ENCODE data around the gene IGFL3.
"Not testable (repeated sequence)": the region's sequence is repeated elsewhere in the genome, so short reads cannot be mapped to it uniquely, and the experiment has no call there.

IGFL3 gene

DNA sequence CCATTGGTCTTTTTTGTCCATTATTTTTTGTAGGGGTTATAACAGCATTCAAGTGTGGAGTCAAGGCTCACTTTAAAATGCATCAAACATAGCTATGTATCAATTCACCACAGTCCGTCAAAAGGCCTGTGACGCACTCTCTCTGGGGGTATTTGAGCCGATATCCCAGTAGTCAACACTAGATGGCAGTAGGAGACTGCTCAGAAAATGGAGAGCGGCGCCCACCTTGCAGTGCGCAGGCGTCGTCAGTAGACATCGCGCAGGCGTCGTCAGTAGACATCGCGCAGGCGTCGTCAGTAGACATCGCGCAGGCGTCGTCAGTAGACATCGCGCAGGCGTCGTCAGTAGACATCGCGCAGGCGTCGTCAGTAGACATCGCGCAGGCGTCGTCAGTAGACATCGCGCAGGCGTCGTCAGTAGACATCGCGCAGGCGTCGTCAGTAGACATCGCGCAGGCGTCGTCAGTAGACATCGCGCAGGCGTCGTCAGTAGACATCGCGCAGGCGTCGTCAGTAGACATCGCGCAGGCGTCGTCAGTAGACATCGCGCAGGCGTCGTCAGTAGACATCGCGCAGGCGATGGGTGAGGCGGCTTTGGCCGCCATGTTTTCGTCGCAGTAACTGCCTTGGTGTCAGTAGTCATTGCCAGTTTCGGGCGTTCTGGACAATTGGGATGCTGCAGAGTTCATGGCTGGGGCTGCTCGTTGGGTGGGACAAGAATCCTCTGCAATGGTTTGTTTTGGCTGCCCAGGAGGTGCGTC, 45.7 kb downstream of the IGFL3 start:
- peak; percentile 64 to 86 for DNase-seq (ENCODE audit: low read depth in 2 of 2)
- not testable (repeated sequence) for H3K4me3 ChIP-seq (replicated peaks in 1 of 2; ENCODE audit: low read depth in 2 of 2, low read length in 2 of 2)
- TF ChIP-seq, protein P1, sequence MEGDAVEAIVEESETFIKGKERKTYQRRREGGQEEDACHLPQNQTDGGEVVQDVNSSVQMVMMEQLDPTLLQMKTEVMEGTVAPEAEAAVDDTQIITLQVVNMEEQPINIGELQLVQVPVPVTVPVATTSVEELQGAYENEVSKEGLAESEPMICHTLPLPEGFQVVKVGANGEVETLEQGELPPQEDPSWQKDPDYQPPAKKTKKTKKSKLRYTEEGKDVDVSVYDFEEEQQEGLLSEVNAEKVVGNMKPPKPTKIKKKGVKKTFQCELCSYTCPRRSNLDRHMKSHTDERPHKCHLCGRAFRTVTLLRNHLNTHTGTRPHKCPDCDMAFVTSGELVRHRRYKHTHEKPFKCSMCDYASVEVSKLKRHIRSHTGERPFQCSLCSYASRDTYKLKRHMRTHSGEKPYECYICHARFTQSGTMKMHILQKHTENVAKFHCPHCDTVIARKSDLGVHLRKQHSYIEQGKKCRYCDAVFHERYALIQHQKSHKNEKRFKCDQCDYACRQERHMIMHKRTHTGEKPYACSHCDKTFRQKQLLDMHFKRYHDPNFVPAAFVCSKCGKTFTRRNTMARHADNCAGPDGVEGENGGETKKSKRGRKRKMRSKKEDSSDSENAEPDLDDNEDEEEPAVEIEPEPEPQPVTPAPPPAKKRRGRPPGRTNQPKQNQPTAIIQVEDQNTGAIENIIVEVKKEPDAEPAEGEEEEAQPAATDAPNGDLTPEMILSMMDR (IDR thresholded peaks at IDR 0.05; ENCODE audit: low read depth, low read length) = peak; percentile 69

DNA sequence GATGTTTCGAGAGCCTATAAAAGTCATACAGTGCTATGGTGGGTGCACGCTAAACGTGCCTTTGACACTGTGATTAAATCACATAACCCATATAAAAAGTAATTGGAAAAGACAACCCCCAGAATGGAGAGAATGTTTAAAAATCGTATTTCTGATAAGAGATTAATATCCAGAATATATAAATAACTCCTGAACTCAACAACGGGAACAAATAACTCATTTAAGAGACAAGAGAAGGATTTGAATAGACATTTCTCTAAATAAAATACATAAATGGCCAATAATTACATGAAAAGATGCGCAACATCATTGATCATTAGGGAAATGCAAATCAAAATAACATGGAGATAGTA, 46.7 kb downstream of the IGFL3 start:
- no peak overlapping the region for H3K4me3 ChIP-seq (replicated peaks in 1 of 2; ENCODE audit: low read depth in 2 of 2, low read length in 2 of 2)
- no peak for DNase-seq (ENCODE audit: low read depth in 2 of 2)
- TF ChIP-seq, protein P1 (IDR thresholded peaks at IDR 0.05; ENCODE audit: low read depth, low read length) = no peak

DNA sequence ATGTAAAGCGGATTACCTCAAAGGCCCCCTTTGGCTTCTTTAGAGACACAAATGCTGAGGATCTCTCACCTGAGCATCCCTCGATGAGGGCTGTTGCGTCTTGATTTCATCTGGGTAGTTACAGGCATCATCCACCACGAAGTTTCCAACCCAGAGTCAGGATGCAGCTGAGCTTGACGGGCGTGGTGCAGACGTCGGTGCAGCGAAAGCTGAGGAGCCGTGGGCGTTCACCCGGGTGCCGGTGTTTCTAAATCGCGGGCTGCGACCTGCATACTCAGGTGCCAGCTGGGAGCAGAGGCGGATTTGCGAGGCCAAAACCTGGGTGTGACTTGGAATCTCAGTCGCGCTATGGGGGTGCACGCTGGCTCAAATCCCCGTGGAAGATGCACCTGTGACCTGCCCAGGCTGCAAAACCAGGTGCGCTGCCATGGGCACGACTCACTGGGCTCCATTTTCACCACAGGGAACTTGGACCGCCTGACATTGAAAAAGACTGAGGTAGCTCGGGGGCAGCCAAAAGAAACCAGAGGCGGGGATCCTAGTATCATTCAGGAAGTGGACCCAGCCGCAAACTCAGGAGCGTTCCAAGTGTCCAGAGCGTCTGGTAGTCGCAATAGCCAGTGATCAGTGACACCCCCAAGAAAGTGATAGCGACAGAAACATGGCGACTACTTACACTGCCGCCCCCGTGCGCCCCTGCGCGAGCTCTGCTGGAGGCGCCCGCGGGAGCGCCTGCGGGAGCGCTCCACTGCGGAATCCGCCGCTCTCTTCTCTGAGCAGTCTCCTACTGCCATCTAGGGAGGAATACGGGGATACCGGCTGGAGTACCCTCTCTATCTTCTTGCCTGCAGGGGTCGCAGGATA, 47.3 kb downstream of the IGFL3 start:
- TF ChIP-seq, protein P1 (IDR thresholded peaks at IDR 0.05; ENCODE audit: low read depth, low read length) = peak; percentile 99
- peak overlapping the region; percentile 16 to 26 for H3K4me3 ChIP-seq (replicated peaks in 1 of 2; ENCODE audit: low read depth in 2 of 2, low read length in 2 of 2)
- DNase-seq (ENCODE audit: low read depth in 2 of 2) = peak; percentile 87 to 88

DNA sequence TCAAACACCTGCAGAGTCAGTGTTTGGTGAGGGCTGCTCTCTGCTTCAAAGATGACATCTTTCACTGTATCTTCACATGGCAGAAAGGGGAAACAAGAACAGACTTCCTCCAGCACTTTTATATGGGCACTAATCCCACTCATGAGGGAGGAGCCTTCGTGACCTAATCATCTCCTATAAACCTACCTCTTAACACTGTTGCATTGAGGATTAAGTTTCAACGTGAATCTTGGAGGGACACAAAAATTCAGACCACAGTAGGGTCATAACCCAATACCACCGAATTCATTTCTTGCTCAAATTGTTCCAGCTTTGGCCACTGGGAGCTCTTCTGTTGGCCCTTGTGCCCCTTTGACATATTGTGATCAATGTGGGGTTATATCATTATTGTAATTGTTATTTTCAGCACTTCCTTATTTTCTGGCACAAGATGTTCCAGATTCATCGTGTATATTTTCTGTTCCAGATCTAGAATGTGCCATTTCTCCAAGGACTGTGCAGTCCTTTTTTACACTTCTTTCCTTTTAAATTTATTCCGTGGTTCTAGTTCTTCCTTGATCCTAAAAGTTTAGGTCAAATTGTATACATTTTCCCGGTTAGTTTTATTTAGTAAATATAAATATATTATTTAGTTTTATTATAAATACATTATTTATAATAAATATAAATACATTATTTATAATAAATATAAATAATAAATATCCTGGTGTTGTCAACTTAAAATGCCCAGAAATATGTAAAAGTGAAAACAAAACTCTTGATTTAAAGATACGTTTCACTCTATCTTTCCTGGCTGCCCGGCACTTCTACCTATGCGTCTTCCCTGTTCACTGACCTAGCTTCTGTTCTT, 48.2 kb downstream of the IGFL3 start:
- no peak overlapping the region for H3K4me3 ChIP-seq (replicated peaks in 1 of 2; ENCODE audit: low read depth in 2 of 2, low read length in 2 of 2)
- TF ChIP-seq, protein P1 (IDR thresholded peaks at IDR 0.05; ENCODE audit: low read depth, low read length) = no peak

DNA sequence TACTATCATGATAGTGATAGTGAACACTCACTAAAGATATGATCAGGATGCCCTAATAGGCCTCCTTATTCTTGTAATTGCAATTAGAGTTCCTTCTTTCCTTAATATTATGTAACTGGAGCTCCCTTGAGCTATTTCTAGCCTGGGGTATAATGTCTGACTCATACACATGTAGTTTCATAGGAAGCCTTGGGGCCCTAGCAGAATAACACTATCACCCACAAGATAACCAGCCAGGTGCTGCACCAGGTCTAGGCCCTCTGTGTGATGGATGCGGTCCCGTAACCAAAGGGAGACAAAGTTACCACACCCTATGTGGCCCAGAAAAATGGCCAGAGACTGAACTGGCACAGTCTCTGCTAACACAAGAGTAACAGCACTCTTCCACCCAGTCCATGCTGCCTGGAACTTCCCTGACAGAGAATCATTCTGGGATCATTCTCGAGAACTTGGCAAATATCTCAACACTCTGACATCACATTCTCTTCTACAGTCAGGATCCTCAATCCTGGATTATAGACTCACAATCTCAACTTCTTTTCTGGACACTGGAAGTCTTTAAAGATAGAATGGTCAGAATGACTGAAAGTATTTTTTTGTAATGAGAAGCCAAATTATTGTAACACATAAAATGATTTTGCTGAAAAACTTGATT, 51.1 kb downstream of the IGFL3 start:
- no peak for DNase-seq (ENCODE audit: low read depth in 2 of 2)
- TF ChIP-seq, protein P1 (IDR thresholded peaks at IDR 0.05; ENCODE audit: low read depth, low read length) = no peak
- H3K4me3 ChIP-seq (replicated peaks in 1 of 2; ENCODE audit: low read depth in 2 of 2, low read length in 2 of 2) = no peak overlapping the region

More for the DNA sequence above, 48.2 kb downstream of the IGFL3 start:
- no peak for DNase-seq (ENCODE audit: low read depth in 2 of 2)
